Mucosa of descending colon (tissue), 3 donors: ENCODE measurements around the gene LAMA2. TPM values are rescaled to one million over a fixed set of nuclear protein-coding genes. Genes with fewer than 3 reads are reported as not detected.

ENCODE experiments used
- ATAC-seq: fragments of 200-7000 bp; cut with Tn5 transposase; one replicate; pipeline ENCODE4 v1.9.1; 2020; ENCODE audit warnings: mild to moderate bottlenecking, moderate library complexity
- DNase-seq, 3 donors: peaks; one replicate each; pipeline ENCODE4 v3.0.0-alpha.2; 2020
- H3K36me3 ChIP-seq: fragments of 200-600 bp; one replicate; pipeline ENCODE4 v1.8.0; 2021; ENCODE audit warnings: low read depth, mild to moderate bottlenecking
- H3K4me1 ChIP-seq: fragments of 200-600 bp; one replicate; pipeline ENCODE4 v1.8.0; 2021; ENCODE audit warnings: low read depth, mild to moderate bottlenecking
- H3K4me3 ChIP-seq: fragments of 200-600 bp; one replicate; pipeline ENCODE4 v1.8.0; 2021; ENCODE audit warnings: mild to moderate bottlenecking
- H3K9me3 ChIP-seq: fragments of 200-600 bp; one replicate; pipeline ENCODE4 v1.8.0; 2021; ENCODE audit warnings: mild to moderate bottlenecking
- intact Hi-C, 2 donors: fragments of 100-400 bp; cut with DNase I in 1 of 2; cut with micrococcal nuclease in 1 of 2; formaldehyde crosslinking; loops; one replicate each; pipeline versions ENCODE4 v1.11.0 to v1.11.1; 2022; cut with DNase I, micrococcal nuclease
- total RNA-seq, 3 donors: library from RNA; stranded (reverse); fragmentation: NEBNext Ultra II Directional in 2 of 3; extraction: Animal tissue kit (Norgen Biotek cat#: 25700) in 2 of 3; gene quantifications; one replicate each; pipeline versions ENCODE4 v1.2.1 to v1.2.4, GENCODE V29; 2021 to 2023
- TF ChIP-seq, protein P1 (sequence below): fragments of 200-600 bp; IDR thresholded peaks from one replicate; pipeline ENCODE4 v1.8.0; 2022; ENCODE audit warnings: antibody characterized with exemption, mild to moderate bottlenecking
- donor health status: DM: no; HTN: no; CAD: no; lungs with moderate emphysema.
- donor health status: DM: no; HTN: no; CAD: no.
- donor health status: DM: no; HTN: yes; CAD: no.

LAMA2 gene
- total RNA-seq, 3 donors from 2014 or later = 3.6 to 29.4 (median 18.4) TPM

DNA sequence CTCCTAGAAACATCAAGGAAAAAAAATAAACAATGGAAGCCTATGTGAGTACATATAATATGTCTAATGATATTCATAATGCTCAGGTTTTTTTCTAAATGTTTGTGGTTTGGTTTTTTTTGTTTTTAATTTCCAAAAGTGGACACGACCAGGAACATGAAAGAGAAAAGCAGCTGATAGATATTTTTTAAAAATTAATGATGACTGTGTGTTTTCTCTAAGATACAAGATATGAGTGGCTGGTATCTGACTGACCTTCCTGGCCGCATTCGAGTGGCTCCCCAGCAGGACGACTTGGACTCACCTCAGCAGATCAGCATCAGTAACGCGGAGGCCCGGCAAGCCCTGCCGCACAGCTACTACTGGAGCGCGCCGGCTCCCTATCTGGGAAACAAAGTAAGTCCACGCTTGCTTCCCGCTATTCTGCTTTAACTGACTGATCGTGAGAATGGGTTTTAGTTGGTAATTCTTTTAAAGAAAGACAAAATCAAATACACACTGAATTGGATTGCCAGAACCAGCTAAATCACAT is 309.6 kb downstream of the LAMA2 start:
- Histone ChIP-seq H3K9me3 (no peaks in the 10 kb centered on the region), H3K4me3 (no peak overlapping the region), H3K36me3 (no peaks in the 10 kb centered on the region), H3K4me1 (no peaks in the 10 kb centered on the region)
- intact Hi-C loops = no loop called here
- DNase-seq (no peak), ATAC-seq (no peak)
- TF ChIP-seq, protein P1, sequence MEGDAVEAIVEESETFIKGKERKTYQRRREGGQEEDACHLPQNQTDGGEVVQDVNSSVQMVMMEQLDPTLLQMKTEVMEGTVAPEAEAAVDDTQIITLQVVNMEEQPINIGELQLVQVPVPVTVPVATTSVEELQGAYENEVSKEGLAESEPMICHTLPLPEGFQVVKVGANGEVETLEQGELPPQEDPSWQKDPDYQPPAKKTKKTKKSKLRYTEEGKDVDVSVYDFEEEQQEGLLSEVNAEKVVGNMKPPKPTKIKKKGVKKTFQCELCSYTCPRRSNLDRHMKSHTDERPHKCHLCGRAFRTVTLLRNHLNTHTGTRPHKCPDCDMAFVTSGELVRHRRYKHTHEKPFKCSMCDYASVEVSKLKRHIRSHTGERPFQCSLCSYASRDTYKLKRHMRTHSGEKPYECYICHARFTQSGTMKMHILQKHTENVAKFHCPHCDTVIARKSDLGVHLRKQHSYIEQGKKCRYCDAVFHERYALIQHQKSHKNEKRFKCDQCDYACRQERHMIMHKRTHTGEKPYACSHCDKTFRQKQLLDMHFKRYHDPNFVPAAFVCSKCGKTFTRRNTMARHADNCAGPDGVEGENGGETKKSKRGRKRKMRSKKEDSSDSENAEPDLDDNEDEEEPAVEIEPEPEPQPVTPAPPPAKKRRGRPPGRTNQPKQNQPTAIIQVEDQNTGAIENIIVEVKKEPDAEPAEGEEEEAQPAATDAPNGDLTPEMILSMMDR = no peak

DNA sequence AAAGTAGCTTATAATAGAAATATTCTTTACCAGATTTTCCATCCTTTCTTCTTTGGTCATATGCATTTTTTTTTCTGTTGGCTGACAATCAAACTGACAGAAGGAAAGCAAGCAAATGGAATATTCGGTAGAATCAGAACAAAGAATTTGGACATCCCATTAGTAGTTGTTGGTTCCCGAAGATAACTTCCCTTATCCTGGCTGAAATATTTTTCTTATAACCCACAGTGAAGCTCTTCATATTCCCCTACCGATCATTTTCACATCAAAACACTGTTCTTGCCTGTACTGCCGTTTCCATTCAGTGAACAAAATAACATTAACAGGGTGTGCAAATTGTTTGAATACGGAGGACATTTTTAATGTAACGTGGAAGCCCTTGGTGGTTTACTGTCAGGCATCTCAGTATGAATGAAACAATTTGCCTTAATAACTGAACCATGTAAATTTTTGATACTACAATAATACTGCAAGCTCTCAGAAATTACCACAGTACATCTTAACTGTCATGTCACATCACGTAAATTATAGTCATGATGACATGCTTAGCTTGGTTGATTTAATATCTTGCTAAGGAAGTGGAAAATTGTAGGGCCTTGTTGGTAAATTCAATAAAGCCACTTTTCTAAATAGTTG is 311.5 kb downstream of the LAMA2 start:
- Histone ChIP-seq H3K4me3 (no peak overlapping the region), H3K4me1 (no peaks in the 10 kb centered on the region), H3K36me3 (no peaks in the 10 kb centered on the region), H3K9me3 (no peaks in the 10 kb centered on the region)
- ATAC-seq (no peak), DNase-seq (no peak)
- TF ChIP-seq, protein P1 = no peak
- intact Hi-C loops = no loop called here

DNA sequence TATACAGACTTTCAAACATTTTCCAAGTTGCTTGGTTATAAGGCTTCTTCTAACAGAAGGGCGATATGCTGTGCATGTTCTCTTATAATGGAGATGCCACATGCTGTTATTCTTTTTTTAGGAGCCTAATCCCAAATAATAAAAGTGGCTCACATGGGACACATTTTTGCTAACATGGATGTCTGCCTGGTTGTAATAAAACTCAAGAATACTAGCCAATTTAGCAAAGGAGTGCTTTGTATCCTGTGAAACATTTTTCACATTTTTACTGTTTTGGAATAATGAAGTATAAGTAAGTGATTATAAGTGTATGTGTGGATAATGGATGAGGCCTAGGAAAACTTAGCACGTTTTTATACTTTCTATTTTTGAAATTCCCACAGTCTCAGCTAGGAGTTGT is 312.2 kb downstream of the LAMA2 start:
- DNase-seq = no peak
- H3K36me3 ChIP-seq = no peaks in the 10 kb centered on the region
- intact Hi-C loops = no loop called here
- no peak overlapping the region for H3K4me3 ChIP-seq
- no peaks in the 10 kb centered on the region for H3K9me3 ChIP-seq
- TF ChIP-seq, protein P1 = no peak
- no peaks in the 10 kb centered on the region for H3K4me1 ChIP-seq
- ATAC-seq = no peak

DNA sequence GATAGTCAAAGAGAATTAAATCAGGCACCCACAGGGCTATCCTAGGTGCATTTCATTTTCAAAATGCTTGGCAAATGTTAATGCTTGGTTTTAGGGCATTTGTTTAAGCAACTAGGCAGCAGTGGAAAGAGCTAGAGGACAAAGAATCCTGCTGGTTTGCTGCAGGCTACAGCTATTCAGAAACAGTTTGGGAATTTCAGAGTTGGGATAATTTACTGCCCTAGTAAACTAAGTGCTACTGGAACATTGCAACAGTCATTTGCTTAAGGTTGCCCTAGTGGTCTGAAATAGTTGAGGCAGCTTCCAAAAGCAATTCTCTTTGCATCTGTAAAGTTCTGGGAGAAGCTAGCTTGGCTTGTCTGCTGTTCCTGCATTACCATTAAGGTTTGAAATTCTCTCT is 312.7 kb downstream of the LAMA2 start:
- no peak for DNase-seq
- TF ChIP-seq, protein P1 = no peak
- Histone ChIP-seq H3K9me3 (no peaks in the 10 kb centered on the region), H3K4me3 (no peak overlapping the region), H3K4me1 (no peaks in the 10 kb centered on the region), H3K36me3 (no peaks in the 10 kb centered on the region)
- ATAC-seq = no peak
- intact Hi-C loops = no loop called here

DNA sequence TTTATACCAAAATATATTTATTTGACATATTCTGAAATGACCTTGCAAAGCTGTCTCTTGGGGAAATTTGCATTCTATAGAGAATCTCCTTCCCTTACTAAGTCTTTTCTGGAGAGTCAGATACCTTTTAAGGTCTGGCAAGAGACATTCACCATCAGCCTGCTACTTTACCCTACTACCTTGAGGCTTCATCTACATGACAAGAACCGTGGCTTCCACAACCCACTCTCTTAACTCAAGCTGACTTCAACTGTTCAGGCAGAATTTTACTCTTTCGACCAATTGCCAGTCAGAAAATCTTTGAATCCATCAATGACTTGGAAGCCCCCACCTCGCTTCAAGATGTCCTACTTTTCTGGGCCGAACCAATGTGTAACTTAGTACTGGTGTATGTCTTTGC is 314.2 kb downstream of the LAMA2 start:
- Histone ChIP-seq H3K36me3 (no peaks in the 10 kb centered on the region), H3K4me1 (no peaks in the 10 kb centered on the region), H3K4me3 (no peak overlapping the region), H3K9me3 (no peaks in the 10 kb centered on the region)
- DNase-seq = no peak
- no peak for ATAC-seq
- intact Hi-C loops = no loop called here
- TF ChIP-seq, protein P1 = no peak
